ENCODE measurements around the gene CRYGN.

GRCh38 chr7:151380199-151381097 lies 59.5 kb downstream of the CRYGN start:
- TF ChIP-seq, protein P1, sequence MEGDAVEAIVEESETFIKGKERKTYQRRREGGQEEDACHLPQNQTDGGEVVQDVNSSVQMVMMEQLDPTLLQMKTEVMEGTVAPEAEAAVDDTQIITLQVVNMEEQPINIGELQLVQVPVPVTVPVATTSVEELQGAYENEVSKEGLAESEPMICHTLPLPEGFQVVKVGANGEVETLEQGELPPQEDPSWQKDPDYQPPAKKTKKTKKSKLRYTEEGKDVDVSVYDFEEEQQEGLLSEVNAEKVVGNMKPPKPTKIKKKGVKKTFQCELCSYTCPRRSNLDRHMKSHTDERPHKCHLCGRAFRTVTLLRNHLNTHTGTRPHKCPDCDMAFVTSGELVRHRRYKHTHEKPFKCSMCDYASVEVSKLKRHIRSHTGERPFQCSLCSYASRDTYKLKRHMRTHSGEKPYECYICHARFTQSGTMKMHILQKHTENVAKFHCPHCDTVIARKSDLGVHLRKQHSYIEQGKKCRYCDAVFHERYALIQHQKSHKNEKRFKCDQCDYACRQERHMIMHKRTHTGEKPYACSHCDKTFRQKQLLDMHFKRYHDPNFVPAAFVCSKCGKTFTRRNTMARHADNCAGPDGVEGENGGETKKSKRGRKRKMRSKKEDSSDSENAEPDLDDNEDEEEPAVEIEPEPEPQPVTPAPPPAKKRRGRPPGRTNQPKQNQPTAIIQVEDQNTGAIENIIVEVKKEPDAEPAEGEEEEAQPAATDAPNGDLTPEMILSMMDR (IDR thresholded peaks at IDR 0.05; ENCODE audit: poor library complexity), result no peak
- TF ChIP-seq EZH2 (IDR thresholded peaks at IDR 0.05; ENCODE audit: borderline replicate concordance), result no peak

Measured in hepatocyte (in vitro differentiated cells).